ENCODE measurements around the gene EEFSEC. TPM values are rescaled to one million over a fixed set of nuclear protein-coding genes. Genes with fewer than 3 reads are reported as not detected.
"Not testable (repeated sequence)": the region's sequence is repeated elsewhere in the genome, so short reads cannot be mapped to it uniquely, and the experiment has no call there.

EEFSEC gene
- total RNA-seq, 1 donor from 2014 or later, result 15.6 TPM

GRCh38 chr3:128152419-128153155, 694 bp upstream of the EEFSEC start:
- H3K36me3 Mint-ChIP-seq (ENCODE audit: unreplicated experiment), result peaks cover 14% of the 10 kb centered on the region
- DNase-seq (ENCODE audit: extremely low spot score, unreplicated experiment), result no peak
- peaks cover 10% of the 10 kb centered on the region for H3K4me1 Mint-ChIP-seq (ENCODE audit: unreplicated experiment)
- no peak for TF ChIP-seq CTCF (IDR thresholded peaks at IDR 0.05)
- H3K4me3 Mint-ChIP-seq (ENCODE audit: unreplicated experiment), result peak overlapping the region; percentile 90
- H3K9me3 Mint-ChIP-seq (ENCODE audit: unreplicated experiment), result peaks cover 9% of the 10 kb centered on the region
- H3K27me3 Mint-ChIP-seq (ENCODE audit: unreplicated experiment), result peaks cover 11% of the 10 kb centered on the region
- peak overlapping the region; percentile 90 for H3K27ac Mint-ChIP-seq (ENCODE audit: unreplicated experiment)

DNA sequence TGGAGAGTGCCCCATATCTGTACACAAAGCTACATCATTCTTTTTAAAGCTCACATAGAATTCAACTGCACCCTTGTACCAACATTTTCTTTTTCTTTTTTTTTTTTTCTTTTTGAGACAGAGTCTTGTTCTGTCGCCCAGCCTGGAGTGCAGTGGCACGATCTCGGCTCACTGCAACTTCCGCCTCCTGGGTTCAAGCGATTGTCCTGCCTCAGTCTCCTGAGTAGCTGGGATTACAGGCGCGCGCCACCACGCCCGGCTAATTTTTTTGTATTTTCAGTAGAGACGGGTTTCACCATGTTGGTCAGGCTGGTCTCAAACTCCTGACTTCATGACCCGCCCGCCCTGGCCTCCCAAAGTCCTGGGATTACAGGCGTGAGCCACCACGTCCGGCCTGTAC, 1.1 kb downstream of the EEFSEC start:
- Mint-ChIP-seq H3K9me3 (ENCODE audit: unreplicated experiment) (peaks cover 14% of the 10 kb centered on the region), H3K27ac (ENCODE audit: unreplicated experiment) (peak overlapping the region; percentile 57), H3K36me3 (ENCODE audit: unreplicated experiment) (peaks cover 29% of the 10 kb centered on the region), H3K4me3 (ENCODE audit: unreplicated experiment) (peak overlapping the region; percentile 90)
- not testable (repeated sequence) for DNase-seq (ENCODE audit: extremely low spot score, unreplicated experiment); H3K4me1 Mint-ChIP-seq (ENCODE audit: unreplicated experiment); H3K27me3 Mint-ChIP-seq (ENCODE audit: unreplicated experiment)

- no peak overlapping the region for H3K27ac Mint-ChIP-seq (ENCODE audit: unreplicated experiment)
- H3K4me1 Mint-ChIP-seq (ENCODE audit: unreplicated experiment), result peaks cover 10% of the 10 kb centered on the region
- DNase-seq (ENCODE audit: extremely low spot score, unreplicated experiment), result no peak
- peaks cover 14% of the 10 kb centered on the region for H3K9me3 Mint-ChIP-seq (ENCODE audit: unreplicated experiment)
- H3K4me3 Mint-ChIP-seq (ENCODE audit: unreplicated experiment), result no peak overlapping the region
- no peak for TF ChIP-seq CTCF (IDR thresholded peaks at IDR 0.05)
- no peaks in the 10 kb centered on the region for H3K27me3 Mint-ChIP-seq (ENCODE audit: unreplicated experiment)
- peaks cover 34% of the 10 kb centered on the region for H3K36me3 Mint-ChIP-seq (ENCODE audit: unreplicated experiment)
These were observed 2.5 kb downstream of the EEFSEC start for GRCh38 chr3:128155616-128156360.

- no peak for DNase-seq (ENCODE audit: extremely low spot score, unreplicated experiment)
- peaks cover 11% of the 10 kb centered on the region for H3K9me3 Mint-ChIP-seq (ENCODE audit: unreplicated experiment)
- no peak for TF ChIP-seq CTCF (IDR thresholded peaks at IDR 0.05)
- no peaks in the 10 kb centered on the region for H3K27me3 Mint-ChIP-seq (ENCODE audit: unreplicated experiment)
- no peak overlapping the region for H3K27ac Mint-ChIP-seq (ENCODE audit: unreplicated experiment)
- no peak overlapping the region for H3K4me3 Mint-ChIP-seq (ENCODE audit: unreplicated experiment)
- H3K36me3 Mint-ChIP-seq (ENCODE audit: unreplicated experiment), result peaks cover 40% of the 10 kb centered on the region
- H3K4me1 Mint-ChIP-seq (ENCODE audit: unreplicated experiment), result no peaks in the 10 kb centered on the region
These were observed 7.4 kb downstream of the EEFSEC start for GRCh38 chr3:128160661-128161060.

DNA sequence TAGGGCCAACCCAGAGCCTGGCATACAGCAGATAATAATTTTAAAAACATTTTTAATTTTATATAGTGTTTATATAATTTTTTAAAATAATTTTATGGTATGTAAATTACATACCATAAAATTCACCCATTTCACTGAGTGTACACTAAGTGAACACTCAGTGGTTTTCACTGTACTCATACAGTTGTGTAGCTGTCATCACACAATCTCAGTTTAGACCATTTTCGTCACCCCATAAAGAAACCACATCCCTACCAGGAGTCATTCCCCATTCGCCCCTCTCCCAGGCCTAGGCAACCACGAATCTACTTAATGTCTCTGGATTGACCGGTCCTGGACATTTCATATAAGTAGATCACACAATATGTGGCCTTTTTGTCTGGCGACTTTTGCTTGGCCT, 10.2 kb downstream of the EEFSEC start:
- Mint-ChIP-seq H3K4me3 (ENCODE audit: unreplicated experiment) (no peak overlapping the region), H3K27me3 (ENCODE audit: unreplicated experiment) (no peaks in the 10 kb centered on the region), H3K9me3 (ENCODE audit: unreplicated experiment) (no peaks in the 10 kb centered on the region), H3K36me3 (ENCODE audit: unreplicated experiment) (peaks cover 18% of the 10 kb centered on the region), H3K27ac (ENCODE audit: unreplicated experiment) (no peak overlapping the region), H3K4me1 (ENCODE audit: unreplicated experiment) (peaks cover 8% of the 10 kb centered on the region)
- DNase-seq (ENCODE audit: extremely low spot score, unreplicated experiment), result no peak
- TF ChIP-seq CTCF (IDR thresholded peaks at IDR 0.05), result no peak
